Activated gamma-delta T cell treated with anti-CD3 and anti-CD28 coated beads, Interleukin-2, amount 50 U/mL, for 16 hours (primary cell): Measurements from ENCODE around the gene HERC4.
"Not testable (repeated sequence)": the region's sequence is repeated elsewhere in the genome, so short reads cannot be mapped to it uniquely, and the experiment has no call there.

Experiments used
- DNase-seq: peaks from one replicate; pipeline ENCODE4 v3.0.0-alpha.2; 2020; ENCODE audit warnings: low read depth

The HERC4 gene

DNA sequence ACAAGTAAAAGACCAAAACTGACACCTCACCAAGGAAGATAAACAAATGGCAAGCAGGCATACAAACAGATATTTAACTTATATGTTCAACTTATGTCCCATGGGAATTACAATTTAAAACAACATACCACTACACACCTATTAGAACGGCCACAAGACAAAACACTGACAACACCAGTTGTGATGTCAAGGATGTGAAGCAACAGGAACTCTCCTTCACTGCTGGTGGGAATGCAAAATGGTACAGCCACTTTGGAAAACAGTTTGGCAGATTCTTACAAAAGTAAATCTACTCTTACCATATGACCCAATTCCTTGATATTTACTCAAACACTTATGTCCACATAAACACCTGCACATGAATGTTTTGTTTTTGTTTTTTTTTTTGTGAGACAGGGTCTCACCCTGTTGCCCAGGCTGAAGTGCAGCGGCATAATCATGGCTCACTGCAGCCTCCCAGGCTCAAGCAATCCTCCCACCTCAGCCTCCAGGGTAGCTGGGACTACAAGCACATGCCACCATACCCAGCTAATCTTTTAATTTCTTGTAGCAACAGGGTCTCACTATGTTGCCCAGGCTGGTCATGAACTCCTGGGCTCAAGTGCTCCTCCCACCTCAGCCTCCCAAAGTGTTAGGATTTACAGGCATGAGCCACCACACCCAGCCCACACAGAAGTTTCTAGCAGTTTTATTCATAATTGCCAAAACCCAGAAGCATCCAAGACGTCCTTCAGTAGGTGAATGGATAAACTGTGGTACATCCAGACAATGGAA, 27.3 kb downstream of the HERC4 start:
- no peak for DNase-seq

DNA sequence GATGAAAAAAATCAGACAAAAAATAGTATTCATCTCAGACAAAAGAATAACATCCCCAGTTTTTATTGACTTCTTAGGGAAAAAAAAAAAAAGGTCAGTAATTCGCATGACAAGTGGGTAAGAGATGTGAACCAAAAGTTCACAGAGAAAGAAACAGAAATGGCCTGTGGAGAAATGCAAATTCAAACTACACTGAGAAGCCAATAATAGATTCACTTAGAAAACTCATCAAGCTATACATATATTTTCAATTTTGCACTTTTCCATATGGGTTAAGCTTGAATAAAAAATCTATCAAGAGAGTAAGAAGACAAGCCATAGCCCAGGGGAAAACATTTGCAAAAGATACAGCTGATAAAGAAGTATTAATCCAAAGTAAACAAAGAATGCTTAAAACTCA, 28.0 kb downstream of the HERC4 start:
- DNase-seq: no peak

- DNase-seq: no peak
Observed at GRCh38 chr10:68046642-68047041, 28.4 kb downstream of the HERC4 start.

- DNase-seq: no peak
Observed at GRCh38 chr10:68043030-68043429, 32.1 kb downstream of the HERC4 start.

- no peak for DNase-seq
Observed at GRCh38 chr10:68032113-68032512, 43.0 kb downstream of the HERC4 start.

GRCh38 chr10:68027429-68027828, 47.7 kb downstream of the HERC4 start:
- DNase-seq: no peak

DNA sequence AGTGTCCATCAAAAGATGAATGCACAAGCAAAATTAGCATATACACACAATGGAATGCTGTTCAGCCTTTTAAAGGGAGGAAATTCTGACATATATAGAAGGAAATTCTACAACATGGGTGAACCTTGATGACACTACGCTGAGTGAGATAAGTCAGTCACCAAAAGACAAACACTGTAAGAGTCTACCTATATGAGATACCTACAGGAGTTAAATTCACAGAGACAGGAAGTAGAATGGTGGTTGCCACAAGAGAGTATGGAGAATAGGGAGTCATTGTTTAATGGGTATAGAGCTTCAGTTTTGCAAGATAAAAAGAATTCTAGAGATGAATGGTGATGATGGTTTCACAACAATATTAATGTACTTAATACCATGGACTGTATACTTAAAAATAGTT, 51.8 kb downstream of the HERC4 start:
- no peak for DNase-seq

DNA sequence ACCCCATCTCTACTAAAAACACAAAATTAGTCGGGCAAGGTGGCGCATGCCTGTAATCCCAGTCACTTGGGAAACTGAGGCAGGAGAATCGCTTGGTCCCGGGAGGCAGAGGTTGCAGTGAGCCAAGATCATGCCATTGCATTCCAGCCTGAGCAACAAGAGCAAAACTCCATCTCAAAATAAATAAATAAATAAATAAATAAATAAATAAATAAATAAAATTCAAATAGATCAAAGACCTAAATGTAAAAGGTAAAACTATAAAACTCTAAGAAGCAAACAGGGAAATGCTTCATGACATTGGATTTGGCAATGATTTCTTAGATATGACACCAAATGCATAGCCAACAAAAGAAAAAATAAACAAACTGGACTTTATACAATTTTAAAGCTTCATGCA, 52.8 kb downstream of the HERC4 start:
- not testable (repeated sequence) for DNase-seq

DNA sequence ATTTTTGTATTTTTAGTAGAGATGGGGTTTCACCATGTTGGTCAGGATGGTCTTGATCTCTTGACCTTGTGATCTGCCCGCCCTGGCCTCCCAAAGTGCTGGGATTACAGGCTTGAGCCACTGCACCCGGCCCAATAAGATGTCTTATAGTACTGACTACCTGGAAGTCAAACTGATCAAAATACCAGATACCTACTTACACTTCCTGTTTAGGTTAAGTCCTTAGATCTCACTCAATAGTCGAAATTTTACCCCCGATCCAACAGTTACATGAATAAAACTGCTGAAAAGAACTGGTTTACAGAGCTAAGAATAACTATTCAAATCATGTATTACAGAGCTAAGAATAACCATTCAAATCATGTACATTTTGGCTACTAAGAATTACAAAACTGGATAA, 58.6 kb downstream of the HERC4 start:
- not testable (repeated sequence) for DNase-seq

- no peak for DNase-seq
Observed at GRCh38 chr10:68010426-68010940, 64.6 kb downstream of the HERC4 start.

- DNase-seq: no peak
Observed at GRCh38 chr10:68007356-68007755, 67.7 kb downstream of the HERC4 start.

DNA sequence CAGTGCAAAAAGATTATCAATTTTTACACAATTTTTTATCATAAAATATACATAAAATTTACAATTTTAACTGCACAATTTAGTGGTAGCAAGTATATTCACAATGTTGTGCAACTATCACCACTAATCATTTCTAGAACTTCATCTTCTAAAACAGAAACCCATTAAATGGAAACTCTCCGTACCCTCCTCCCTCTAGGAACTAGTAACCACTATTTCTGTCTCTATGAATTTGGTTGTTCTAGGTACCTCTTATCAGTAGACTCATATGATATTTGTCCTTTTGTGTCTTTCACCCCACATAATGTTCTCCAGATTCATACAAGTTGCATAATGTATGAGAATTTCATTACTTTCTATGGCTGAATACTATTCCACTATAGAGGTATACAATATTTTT, 73.5 kb downstream of the HERC4 start:
- DNase-seq: no peak

DNA sequence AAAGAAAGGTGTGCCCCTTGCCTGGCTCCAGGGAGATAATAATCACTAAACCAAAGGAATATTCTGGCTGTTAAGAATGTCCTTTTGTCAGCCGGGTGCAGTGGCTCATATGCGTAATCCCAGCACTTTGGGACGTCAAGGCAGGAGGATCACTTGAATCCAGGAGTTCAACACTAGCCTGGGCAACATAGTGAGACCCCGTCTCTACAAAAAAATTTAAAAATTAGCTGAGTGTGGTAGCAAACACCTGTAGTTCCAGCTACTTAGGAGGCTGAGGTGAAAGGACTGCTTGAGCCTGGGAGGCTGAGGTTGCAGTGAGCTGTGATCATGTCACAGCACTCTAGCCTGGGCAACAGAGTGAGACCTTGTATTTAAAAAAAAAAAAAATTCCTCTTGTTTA, 74.1 kb downstream of the HERC4 start:
- no peak for DNase-seq

DNA sequence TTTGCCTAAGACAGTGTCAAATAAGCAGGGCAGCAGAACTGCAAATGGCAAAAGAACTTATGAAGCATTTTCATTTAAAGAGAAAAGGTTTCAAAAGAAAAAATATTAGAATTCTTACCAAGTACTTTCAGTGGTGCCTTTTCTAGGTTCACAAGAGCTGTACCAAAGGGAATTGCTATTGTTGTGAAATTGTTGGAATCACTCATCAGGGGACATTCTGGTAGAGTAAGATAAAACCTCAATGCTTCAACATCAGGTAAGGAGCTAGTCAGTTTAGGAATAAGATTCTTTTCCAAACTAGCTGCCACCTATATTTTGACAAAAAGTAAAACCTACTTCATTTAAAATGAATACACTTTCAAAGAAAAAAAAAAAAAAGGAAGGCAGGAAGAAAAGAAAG, 85.0 kb downstream of the HERC4 start:
- DNase-seq: no peak

GRCh38 chr10:67988606-67989005, 86.5 kb downstream of the HERC4 start:
- no peak for DNase-seq

DNA sequence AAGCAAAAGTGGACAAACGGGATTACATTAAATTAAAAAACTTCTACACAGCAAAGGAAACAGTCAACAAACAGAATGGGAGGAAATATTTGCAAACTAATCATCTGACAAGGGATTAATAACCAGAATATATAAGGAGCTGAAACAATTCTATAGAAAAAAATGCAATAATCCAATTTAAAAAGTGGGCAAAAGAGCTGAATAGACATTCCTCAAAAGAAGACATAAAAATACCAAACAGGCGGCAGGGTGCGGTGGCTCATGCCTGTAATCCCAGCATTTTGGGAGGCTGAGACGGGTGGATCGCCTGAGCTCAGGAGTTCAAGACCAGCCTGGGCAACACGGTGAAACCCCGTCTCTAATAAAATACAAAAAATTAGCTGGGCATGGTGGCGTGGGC, 92.5 kb downstream of the HERC4 start:
- DNase-seq: not testable (repeated sequence)

DNA sequence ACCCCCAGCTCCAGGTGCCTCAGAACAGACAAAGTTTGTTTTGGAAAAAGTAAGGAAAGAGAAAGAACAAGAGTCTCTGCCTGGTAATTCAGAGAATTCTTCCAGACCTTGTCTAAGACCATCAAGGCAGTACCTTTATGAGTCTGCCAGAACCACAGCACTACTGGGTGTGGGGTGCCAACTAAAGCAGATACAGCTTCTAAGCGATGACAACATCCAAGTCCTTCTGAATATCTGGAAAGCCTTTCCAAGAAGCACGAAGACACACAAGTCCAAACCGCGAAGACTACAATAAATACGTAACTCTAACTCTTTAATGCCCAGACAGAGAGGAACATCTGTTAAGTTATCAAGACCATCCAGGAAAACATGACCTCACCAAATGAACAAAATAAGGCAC, 96.3 kb downstream of the HERC4 start:
- DNase-seq: no peak

- no peak for DNase-seq
Observed at GRCh38 chr10:67977251-67977650, 97.8 kb downstream of the HERC4 start.

DNA sequence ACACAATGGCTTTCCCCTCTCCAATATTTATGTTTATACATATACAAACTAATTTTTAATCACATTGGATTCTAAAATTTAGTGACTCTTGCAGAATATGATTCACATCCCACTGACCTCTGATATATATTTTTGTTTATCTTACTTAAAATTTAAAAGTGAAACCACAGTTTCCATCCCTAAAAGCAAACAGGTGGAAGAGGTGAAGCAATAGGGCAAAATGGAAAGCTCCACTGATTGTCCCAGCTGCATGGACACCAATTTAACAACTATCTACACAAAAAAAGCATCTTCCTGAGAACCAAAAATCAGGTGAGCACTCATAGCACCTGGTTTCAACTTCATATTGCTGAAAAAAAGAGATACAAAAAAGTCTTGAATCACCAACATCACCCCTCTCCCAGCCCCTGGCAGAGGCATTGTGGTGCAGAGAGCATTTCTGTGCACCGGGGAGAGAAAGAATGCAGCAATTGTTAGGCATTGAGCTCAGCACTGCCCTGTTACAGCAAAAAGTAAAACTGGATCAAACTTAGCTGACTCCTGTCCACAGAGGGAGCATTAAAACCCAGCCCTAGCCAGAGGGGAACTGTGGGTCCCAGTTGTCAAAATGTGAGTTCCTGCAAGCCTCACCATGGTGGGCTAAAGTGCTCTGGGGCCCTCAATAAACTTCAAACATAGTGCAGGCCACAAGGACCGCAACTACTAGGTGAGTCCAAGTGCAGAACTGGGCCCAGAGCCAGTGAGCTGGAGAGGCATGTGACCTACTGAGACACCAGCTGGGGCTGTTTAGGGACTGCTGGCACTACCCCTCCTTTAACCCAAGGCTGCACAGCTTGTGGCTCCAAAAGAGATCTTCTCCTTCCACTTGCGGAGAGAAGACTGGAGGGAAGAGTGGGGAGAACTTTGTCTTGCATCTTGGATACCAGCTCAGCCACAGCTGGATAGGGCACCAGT, 98.5 kb downstream of the HERC4 start:
- DNase-seq: no peak

GRCh38 chr10:67975871-67976270, 99.2 kb downstream of the HERC4 start:
- DNase-seq: no peak

DNA sequence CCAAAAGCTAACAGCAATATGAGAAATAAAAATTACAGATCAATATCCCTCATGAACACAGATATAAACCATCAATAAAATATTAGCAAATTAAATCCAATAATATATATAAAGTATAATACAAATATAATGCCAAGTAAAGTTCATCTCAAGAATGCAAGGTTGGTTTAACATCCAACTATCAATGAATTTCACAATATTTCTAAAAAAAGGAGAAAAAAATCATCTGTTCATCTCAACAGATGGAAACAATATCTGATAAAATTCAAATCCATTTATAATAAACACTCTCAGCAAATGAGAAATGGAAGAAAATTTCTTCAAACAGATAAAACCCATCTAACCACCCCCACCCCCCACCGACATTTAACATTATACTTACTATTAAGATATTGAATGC, 103.8 kb downstream of the HERC4 start:
- DNase-seq: no peak

GRCh38 chr10:67969875-67970274, 105.2 kb downstream of the HERC4 start:
- DNase-seq: no peak

GRCh38 chr10:67966035-67966434, 109.0 kb downstream of the HERC4 start:
- DNase-seq: not testable (repeated sequence)
